HepG2 (cell line): ENCODE results near the gene FUT6. TPM values are rescaled to one million over a fixed set of nuclear protein-coding genes. Genes with fewer than 3 reads are reported as not detected.

Experiments
- AFF4 ChIP-seq: sonication (generic); formaldehyde crosslinking; IDR thresholded peaks from 2 replicates; pipeline ENCODE4 v1.4.0; 2020; ENCODE audit warnings: missing genetic modification reagents
- ARID5B ChIP-seq: IDR thresholded peaks from 2 replicates; pipeline ENCODE4 v1.4.0; 2020; ENCODE audit warnings: mild to moderate bottlenecking, missing genetic modification reagents
- BATF2 ChIP-seq: sonication (generic); formaldehyde crosslinking; IDR thresholded peaks from 2 replicates; pipeline ENCODE4 v1.8.0; 2022; ENCODE audit warnings: mild to moderate bottlenecking, missing genetic modification reagents, moderate library complexity
- ETV6 ChIP-seq: sonication (generic); formaldehyde crosslinking; conservative IDR thresholded peaks from 2 replicates; pipeline ENCODE4 v1.4.0; 2020; ENCODE audit warnings: missing genetic modification reagents
- PBX3 ChIP-seq: sonication (generic); formaldehyde crosslinking; IDR thresholded peaks from 2 replicates; pipeline ENCODE4 v1.8.1; 2023; ENCODE audit warnings: missing genetic modification reagents, inconsistent platforms, borderline replicate concordance
- ZBTB39 ChIP-seq: sonication (generic); formaldehyde crosslinking; IDR thresholded peaks from 2 replicates; pipeline ENCODE4 v1.5.0; 2020; ENCODE audit warnings: missing genetic modification reagents
- ZNF263 ChIP-seq: sonication (generic); formaldehyde crosslinking; IDR thresholded peaks from 2 replicates; pipeline ENCODE4 v1.4.0; 2020; ENCODE audit warnings: missing genetic modification reagents
- polyA plus RNA-seq, 8 experiments: library from polyadenylated mRNA; depleted of rRNA in 3 of 8; stranded (reverse) in 7 of 8; unstranded in 1 of 8; fragments of >200 nt; fragmentation: Illumina TruSeq in 4 of 8; extraction: Trizol in 4 of 8; gene quantifications; 2 replicates each; pipeline versions ENCODE4 v1.2.1 to v1.2.3, GENCODE V29; 2011 to 2016; ENCODE audit warnings: low read depth in 4 of 8, missing spikeins in 1 of 8, mixed read lengths in 1 of 8; ENCODE audit not compliant: insufficient read depth in 1 of 8
- total RNA-seq, 5 experiments: library from RNA; depleted of rRNA; stranded (reverse); fragments of >200 nt; fragmentation: Illumina TruSeq; extraction: Trizol; gene quantifications; 2 replicates each; pipeline ENCODE4 v1.2.3, GENCODE V29; 2016; ENCODE audit warnings: low read depth in 1 of 5

FUT6 gene
- total and polyA plus RNA-seq, 2 of the 13 experiments (the other 11 are each of a cell fraction or from before 2014, with no cell fraction given), result 8.2 to 27.7 TPM

GRCh38 chr19:5838353-5839064 is 993 bp downstream of the FUT6 start (continued):
- no peak for TF ChIP-seq ARID5B (CRISPR knock-in tag)
- TF ChIP-seq ETV6 (CRISPR knock-in tag), result no peak
- TF ChIP-seq PBX3 (CRISPR knock-in tag), result no peak
- no peak for TF ChIP-seq AFF4 (CRISPR knock-in tag)
- TF ChIP-seq BATF2, result no peak
- 0 out of 2 replicates have a peak, but pooled peaks have one; percentile 6 for TF ChIP-seq ZNF263 (CRISPR knock-in tag)
- TF ChIP-seq ZBTB39, result no peak
